GM23338 (cell line): Measurements from ENCODE around the gene DCTN2. TPM values are rescaled to one million over a fixed set of nuclear protein-coding genes. Genes with fewer than 3 reads are reported as not detected.

Experiments
- ATAC-seq: fragments of 200-7000 bp; cut with Tn5 transposase; 3 replicates; pipeline ENCODE4 v1.9.1; 2020
- DNase-seq: peaks from one replicate; pipeline ENCODE4 v3.0.0-alpha.2; 2015; ENCODE audit warnings: low spot score
- H2AFZ ChIP-seq: fragments of 200-600 bp; sonication (generic); 2 replicates; pipeline ENCODE4 v1.8.0; 2016; ENCODE audit warnings: antibody characterized with exemption, mild to moderate bottlenecking, moderate library complexity
- H3F3A ChIP-seq: fragments of 200-600 bp; sonication (generic); replicated peaks from 2 replicates; pipeline ENCODE4 v1.8.0; 2017; ENCODE audit warnings: antibody characterized with exemption, mixed run types, low read depth
- H3K27ac ChIP-seq: fragments of 200-600 bp; sonication (generic); 2 replicates; pipeline ENCODE4 v1.6.1; 2016; ENCODE audit warnings: low read depth
- H3K27me3 ChIP-seq: fragments of 200-600 bp; sonication (generic); 2 replicates; pipeline ENCODE4 v1.8.0; 2016; ENCODE audit warnings: mild to moderate bottlenecking, mixed run types, moderate library complexity; ENCODE audit not compliant: insufficient read depth
- H3K36me3 ChIP-seq: fragments of 200-600 bp; sonication (generic); 2 replicates; pipeline ENCODE4 v1.8.0; 2016; ENCODE audit warnings: mild to moderate bottlenecking; ENCODE audit not compliant: insufficient read depth
- H3K4me1 ChIP-seq: fragments of 200-600 bp; sonication (generic); 2 replicates; pipeline ENCODE4 v1.8.0; 2016; ENCODE audit warnings: mild to moderate bottlenecking, moderate library complexity; ENCODE audit not compliant: insufficient read depth
- H3K4me2 ChIP-seq: fragments of 200-600 bp; sonication (generic); 2 replicates; pipeline ENCODE4 v1.7.1; 2017; ENCODE audit warnings: mixed run types
- H3K4me3 ChIP-seq: fragments of 200-600 bp; sonication (generic); 2 replicates; pipeline ENCODE4 v1.6.1; 2016; ENCODE audit warnings: mixed run types
- H3K79me2 ChIP-seq: fragments of 200-600 bp; sonication (generic); replicated peaks from 2 replicates; pipeline ENCODE4 v1.8.0; 2017; ENCODE audit warnings: mild to moderate bottlenecking; ENCODE audit not compliant: insufficient read depth
- H3K9me2 ChIP-seq: fragments of 200-600 bp; sonication (generic); 2 replicates; pipeline ENCODE4 v1.8.0; 2017; ENCODE audit not compliant: insufficient read depth
- H4K20me1 ChIP-seq: fragments of 200-600 bp; sonication (generic); replicated peaks from 2 replicates; pipeline ENCODE4 v1.8.0; 2017; ENCODE audit warnings: mild to moderate bottlenecking; ENCODE audit not compliant: insufficient read depth
- H3K27ac Mint-ChIP-seq: 2 replicates; pipeline ENCODE4 v1.8.0; 2020; ENCODE audit warnings: inconsistent platforms, mild to moderate bottlenecking, moderate library complexity, mixed read lengths
- H3K27me3 Mint-ChIP-seq: 3 replicates; pipeline ENCODE4 v1.8.0; 2022; ENCODE audit warnings: low read depth, mild to moderate bottlenecking, moderate library complexity, mixed read lengths, inconsistent platforms; ENCODE audit not compliant: insufficient read depth, poor library complexity
- H3K36me3 Mint-ChIP-seq: 3 replicates; pipeline ENCODE4 v1.8.0; 2021; ENCODE audit warnings: low read depth, mild to moderate bottlenecking, inconsistent platforms, moderate library complexity, mixed read lengths
- H3K4me1 Mint-ChIP-seq: 3 replicates; pipeline ENCODE4 v1.8.0; 2020; ENCODE audit warnings: mild to moderate bottlenecking, inconsistent platforms, mixed read lengths
- H3K4me3 Mint-ChIP-seq: 3 replicates; pipeline ENCODE4 v1.8.0; 2021; ENCODE audit warnings: moderate library complexity, mild to moderate bottlenecking, inconsistent platforms, mixed read lengths
- H3K9me3 Mint-ChIP-seq: 3 replicates; pipeline ENCODE4 v1.8.0; 2020; ENCODE audit warnings: moderate library complexity, mild to moderate bottlenecking, inconsistent platforms, mixed read lengths
- CREB1 ChIP-seq: fragments of 250-450 bp; sonication (Bioruptor Pico); IDR thresholded peaks from 2 replicates; pipeline ENCODE4 v1.5.0; 2020; ENCODE audit warnings: low read depth, mild to moderate bottlenecking, moderate library complexity
- ETS1 ChIP-seq: IDR thresholded peaks from 2 replicates; pipeline ENCODE4 v1.6.1; 2016; ENCODE audit warnings: antibody characterized with exemption
- JUNB ChIP-seq: IDR thresholded peaks from one replicate; pipeline ENCODE4 v1.6.1; 2016; ENCODE audit warnings: antibody characterized with exemption; ENCODE audit not compliant: unreplicated experiment
- NANOG ChIP-seq: IDR thresholded peaks from 2 replicates; pipeline ENCODE4 v1.6.1; 2016; ENCODE audit warnings: antibody characterized with exemption, borderline replicate concordance
- POLR2AphosphoS5 ChIP-seq: IDR thresholded peaks from 2 replicates; pipeline ENCODE4 v1.6.1; 2016; ENCODE audit warnings: antibody characterized with exemption, low read depth
- REST ChIP-seq: IDR thresholded peaks from one replicate; pipeline ENCODE4 v1.6.1; 2018; ENCODE audit warnings: antibody characterized with exemption; ENCODE audit not compliant: unreplicated experiment
- STAT1 ChIP-seq: IDR thresholded peaks from one replicate; pipeline ENCODE4 v1.6.1; 2016; ENCODE audit warnings: antibody characterized with exemption; ENCODE audit not compliant: unreplicated experiment
- ZNF114 ChIP-seq: fragments of 250-450 bp; sonication (Bioruptor Pico); IDR thresholded peaks from 2 replicates; pipeline ENCODE4 v1.5.0; 2020; ENCODE audit warnings: mild to moderate bottlenecking, moderate library complexity
- ZNF331 ChIP-seq: fragments of 250-450 bp; sonication (Bioruptor Pico); IDR thresholded peaks from 2 replicates; pipeline ENCODE4 v1.5.0; 2020; ENCODE audit warnings: low read depth, mild to moderate bottlenecking, moderate library complexity
- ZNF462 ChIP-seq: fragments of 250-450 bp; sonication (Bioruptor Pico); IDR thresholded peaks from 2 replicates; pipeline ENCODE4 v1.5.0; 2020; ENCODE audit warnings: mild to moderate bottlenecking, moderate library complexity
- polyA plus RNA-seq: library from polyadenylated mRNA; unstranded; fragments of >200 nt; fragmentation: Nextera tagmentation; extraction: Ambion mirVana; gene quantifications from 2 replicates; pipeline ENCODE4 v1.2.1, GENCODE V29; 2016
- total RNA-seq: library from RNA; depleted of rRNA; stranded (reverse); fragments of >200 nt; shearing (Covaris generic); gene quantifications from 2 replicates; pipeline ENCODE4 v1.2.3, GENCODE V29; 2014

Gene DCTN2
- total and polyA plus RNA-seq, 2 experiments from 2014 or later = 56.1 to 157 TPM

- H2AFZ ChIP-seq = no peak overlapping the region
- H3K27ac ChIP-seq = no peak overlapping the region
- Mint-ChIP-seq H3K27ac (no peak overlapping the region), H3K9me3 (no peaks in the 10 kb centered on the region), H3K4me3 (no peak overlapping the region), H3K27me3 (no peaks in the 10 kb centered on the region), H3K36me3 (peaks cover 11% of the 10 kb centered on the region; the same call in 2 of the 3 replicates), H3K4me1 (peaks cover 8% of the 10 kb centered on the region; the same call in 2 of the 3 replicates)
- no peak for DNase-seq
- H3F3A ChIP-seq = no peaks in the 10 kb centered on the region
- H3K4me3 ChIP-seq = no peak overlapping the region
- H3K4me1 ChIP-seq = peaks cover 11% of the 10 kb centered on the region; the same call in 1 of the 2 replicates
- TF ChIP-seq ETS1 = no peak
- no peak for TF ChIP-seq CREB1
- H3K36me3 ChIP-seq = no peaks in the 10 kb centered on the region; the same call in 1 of the 2 replicates
- peaks cover 5% of the 10 kb centered on the region; the same call in 1 of the 2 replicates for H4K20me1 ChIP-seq
- no peaks in the 10 kb centered on the region for H3K9me2 ChIP-seq
- ATAC-seq = no peak
- H3K79me2 ChIP-seq = peaks cover 16% of the 10 kb centered on the region; the same call in 1 of the 2 replicates
- H3K4me2 ChIP-seq = no peak overlapping the region
- H3K27me3 ChIP-seq = no peaks in the 10 kb centered on the region
These were observed 13.5 kb upstream of the DCTN2 start for GRCh38 chr12:57560516-57560915.

GRCh38 chr12:57558864-57559263, 11.9 kb upstream of the DCTN2 start:
- no peaks in the 10 kb centered on the region for H3K27me3 Mint-ChIP-seq
- ATAC-seq = no peak
- TF ChIP-seq ZNF462 = no peak
- TF ChIP-seq NANOG = no peak
- no peak for TF ChIP-seq REST
- TF ChIP-seq POLR2AphosphoS5 = no peak
- no peak for TF ChIP-seq STAT1
- TF ChIP-seq ZNF331 (CRISPR knock-in tag) = no peak
- no peak for TF ChIP-seq ZNF114 (CRISPR knock-in tag)
- TF ChIP-seq JUNB = no peak
- TF ChIP-seq CREB1 = no peak
- TF ChIP-seq ETS1 = no peak

More at GRCh38 chr12:57558864-57559263, 11.9 kb upstream of the DCTN2 start:
- Mint-ChIP-seq H3K36me3 (peaks cover under 1% of the 10 kb centered on the region; the same call in 2 of the 3 replicates), H3K9me3 (no peaks in the 10 kb centered on the region), H3K27ac (no peak overlapping the region), H3K4me3 (no peak overlapping the region), H3K4me1 (peaks cover 12% of the 10 kb centered on the region; the same call in 2 of the 3 replicates)
- Histone ChIP-seq H3K79me2 (peaks cover 16% of the 10 kb centered on the region; the same call in 1 of the 2 replicates), H3K4me1 (peaks cover 12% of the 10 kb centered on the region; the same call in 1 of the 2 replicates), H3K4me3 (no peak overlapping the region), H3K9me2 (no peaks in the 10 kb centered on the region), H3K27ac (no peak overlapping the region), H3F3A (0 out of 2 replicates have a peak, but pooled peaks cover 4% of the 10 kb centered on the region), H3K27me3 (no peaks in the 10 kb centered on the region), H4K20me1 (peaks cover 18% of the 10 kb centered on the region), H3K36me3 (no peaks in the 10 kb centered on the region), H3K4me2 (no peak overlapping the region), H2AFZ (no peak overlapping the region)
- no peak for DNase-seq
